ENCODE results near the gene MRPL45.
"Not testable (repeated sequence)": the region's sequence is repeated elsewhere in the genome, so short reads cannot be mapped to it uniquely, and the experiment has no call there.

The MRPL45 gene

GRCh38 chr17:38296834-38297517, at the start of gene MRPL45:
TSS of gene MRPL45 (plus strand) at chr17:38297168. CDS start at chr17:38297184, 16 bp downstream.
- Histone ChIP-seq H3K4me3 (peak within 1 kb of the TSS; percentile 36 to 58 (median 41)), H3K27ac (peak within 1 kb of the TSS in 18 of 21 experiments; percentile 15 to 83 (median 72))

- H3K4me3 ChIP-seq, H3K27ac ChIP-seq: not testable (repeated sequence)
Observed at GRCh38 chr17:38253191-38253590, 43.8 kb upstream of the MRPL45 start.

DNA sequence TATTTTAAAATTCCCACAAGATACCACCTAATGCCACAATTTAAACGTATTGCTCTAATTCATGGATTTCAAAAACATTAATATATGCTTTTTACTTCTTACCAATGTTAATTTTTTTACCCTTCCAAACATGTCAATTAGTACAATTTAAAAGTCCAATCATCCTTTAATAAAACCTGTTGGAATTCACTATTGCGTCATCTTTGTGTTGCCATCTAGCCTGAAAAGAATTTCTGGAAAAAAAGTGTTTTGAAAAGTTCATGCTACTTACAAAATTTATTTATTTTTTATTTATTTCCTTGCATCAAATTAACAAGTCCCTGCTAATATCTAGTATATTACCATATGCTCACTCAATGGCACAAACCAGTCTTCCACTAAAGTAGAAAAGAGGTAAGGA, 42.6 kb upstream of the MRPL45 start:
- H3K27ac ChIP-seq = peak overlapping the region in 1 of 21 experiments; percentile 1
- not testable (repeated sequence) for H3K4me3 ChIP-seq

DNA sequence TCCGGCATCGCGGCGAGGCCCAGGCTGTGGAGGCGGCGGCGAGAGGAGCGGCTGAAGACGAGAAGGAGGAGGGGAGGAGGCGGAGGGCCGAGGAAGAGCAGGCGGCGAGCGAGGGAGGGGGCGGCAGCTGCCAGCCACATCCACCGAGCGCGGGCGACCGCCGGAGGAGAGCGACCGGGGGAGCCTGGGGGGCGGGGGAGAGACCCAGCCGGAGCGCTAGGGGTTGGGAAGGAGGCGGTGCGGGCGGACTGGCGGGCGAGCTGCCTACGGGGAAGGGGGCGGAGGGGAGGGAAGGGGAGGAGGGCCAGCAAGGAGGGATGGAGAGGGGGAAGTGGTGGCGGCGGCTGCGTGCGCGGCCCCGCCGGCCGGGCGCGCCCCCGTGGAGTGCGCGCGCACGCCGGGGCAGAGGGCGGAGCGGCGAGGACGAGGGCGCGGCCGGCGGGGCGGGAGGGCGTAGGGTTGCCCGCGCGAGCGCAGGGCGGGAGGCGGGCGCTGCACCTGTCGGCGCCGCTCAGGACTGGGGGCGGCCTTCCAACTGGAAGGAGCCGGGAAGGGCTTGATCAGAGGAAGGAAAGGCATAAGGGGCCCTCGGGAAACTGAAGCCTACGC, 39.9 kb upstream of the MRPL45 start:
- H3K4me3 ChIP-seq = peak overlapping the region; percentile 56 to 73 (median 66)
- H3K27ac ChIP-seq = peak overlapping the region in 18 of 21 experiments; percentile 43 to 95 (median 90)

GRCh38 chr17:38265974-38266506, 30.9 kb upstream of the MRPL45 start:
- not testable (repeated sequence) for H3K27ac ChIP-seq, H3K4me3 ChIP-seq

GRCh38 chr17:38266571-38266970, 30.4 kb upstream of the MRPL45 start:
- not testable (repeated sequence) for H3K4me3 ChIP-seq, H3K27ac ChIP-seq

GRCh38 chr17:38268138-38268537, 28.8 kb upstream of the MRPL45 start:
- not testable (repeated sequence) for H3K4me3 ChIP-seq, H3K27ac ChIP-seq

DNA sequence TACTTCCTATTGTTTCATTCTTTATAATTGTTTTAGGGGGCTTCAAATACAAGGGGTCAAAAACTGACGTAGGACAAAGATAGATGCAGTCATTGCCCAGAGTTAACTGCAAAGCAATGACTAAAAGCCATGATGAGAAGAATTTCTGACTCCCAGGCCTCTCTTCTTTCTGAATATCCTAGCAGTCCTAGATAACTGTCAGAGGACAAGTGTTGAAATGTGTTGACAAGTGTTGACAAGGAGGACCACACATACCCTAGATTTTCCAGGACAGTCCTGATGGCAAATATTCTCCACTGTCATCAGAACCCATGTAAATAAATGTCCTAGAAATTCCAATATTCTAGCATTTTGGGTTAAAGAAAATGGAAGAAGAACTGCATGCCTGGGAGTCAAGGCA, 27.9 kb upstream of the MRPL45 start:
- not testable (repeated sequence) for H3K4me3 ChIP-seq, H3K27ac ChIP-seq

DNA sequence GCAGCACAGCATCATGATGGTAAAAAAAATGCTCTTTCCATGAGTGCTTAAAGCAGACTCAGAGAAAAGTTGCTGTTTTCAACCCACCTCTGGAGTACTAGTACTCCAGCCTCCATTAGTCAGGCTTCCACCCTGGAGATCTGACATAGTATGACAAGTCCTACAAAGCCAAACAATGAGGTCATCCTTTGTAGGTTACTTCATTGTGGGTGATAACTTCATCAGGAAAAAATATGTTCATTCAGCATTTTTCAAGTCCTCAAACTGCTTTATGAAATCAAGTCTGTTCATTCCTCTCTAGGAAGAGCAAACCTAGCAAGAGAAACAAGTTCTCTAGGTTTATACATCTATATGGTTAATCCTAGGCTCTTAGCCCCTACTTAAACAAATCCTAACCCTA, 27.4 kb upstream of the MRPL45 start:
- H3K27ac ChIP-seq, H3K4me3 ChIP-seq: not testable (repeated sequence)

GRCh38 chr17:38285994-38286393, 11.0 kb upstream of the MRPL45 start:
- peak overlapping the region in 1 of 21 experiments; percentile 31 for H3K27ac ChIP-seq
- not testable (repeated sequence) for H3K4me3 ChIP-seq

GRCh38 chr17:38286501-38287091, 10.4 kb upstream of the MRPL45 start:
- H3K4me3 ChIP-seq = not testable (repeated sequence)
- peak overlapping the region in 13 of 21 experiments; percentile 2 to 71 (median 40) for H3K27ac ChIP-seq

DNA sequence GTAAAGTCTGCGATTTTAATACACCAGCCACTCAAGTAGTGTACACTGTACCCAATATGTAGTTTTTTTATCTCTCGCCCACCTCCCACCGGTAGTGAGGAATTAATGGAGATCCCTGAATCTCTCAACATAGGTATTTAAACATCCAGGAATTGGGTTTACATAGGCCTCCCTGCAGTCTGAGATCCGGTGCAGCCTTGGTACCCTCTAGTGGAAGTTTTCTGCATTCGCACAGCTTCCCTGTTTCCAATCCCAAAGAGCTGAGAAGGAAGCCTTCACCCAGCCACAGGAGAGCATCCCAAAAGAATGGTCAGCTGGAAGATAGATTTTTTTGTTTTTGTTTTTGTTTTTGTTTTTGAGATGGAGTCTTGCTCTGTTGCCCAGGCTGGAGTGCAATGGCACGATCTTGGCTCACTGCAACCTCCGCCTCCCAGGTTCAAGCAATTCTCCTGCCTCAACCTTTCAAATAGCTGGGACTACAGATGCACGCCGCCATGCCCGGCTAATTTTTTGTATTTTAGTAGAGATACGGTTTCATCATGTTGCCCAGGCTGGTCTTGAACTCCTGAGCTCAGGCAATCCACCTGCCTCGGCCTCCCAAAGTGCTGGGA, 8.6 kb upstream of the MRPL45 start:
- not testable (repeated sequence) for H3K27ac ChIP-seq, H3K4me3 ChIP-seq

DNA sequence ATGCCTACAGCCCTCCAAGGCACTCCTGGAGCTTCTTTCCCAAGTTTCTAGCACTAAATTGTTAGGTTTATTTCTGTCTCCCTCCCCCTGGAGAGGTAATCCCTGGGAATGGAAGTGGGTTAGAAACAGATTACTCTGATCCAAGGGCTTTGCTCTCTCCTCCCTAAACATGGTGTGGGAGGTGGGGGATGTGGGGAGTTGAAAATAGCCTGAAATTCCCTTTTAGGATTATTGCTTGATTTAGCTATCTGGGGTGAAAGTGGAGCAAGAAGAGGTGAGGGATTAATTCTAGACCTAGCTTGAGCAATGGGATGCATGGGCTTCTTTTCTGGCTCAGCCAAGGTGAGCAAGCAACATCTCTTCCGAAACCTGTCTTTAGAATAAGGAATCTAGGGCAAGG, 7.2 kb upstream of the MRPL45 start:
- H3K27ac ChIP-seq, H3K4me3 ChIP-seq: not testable (repeated sequence)

DNA sequence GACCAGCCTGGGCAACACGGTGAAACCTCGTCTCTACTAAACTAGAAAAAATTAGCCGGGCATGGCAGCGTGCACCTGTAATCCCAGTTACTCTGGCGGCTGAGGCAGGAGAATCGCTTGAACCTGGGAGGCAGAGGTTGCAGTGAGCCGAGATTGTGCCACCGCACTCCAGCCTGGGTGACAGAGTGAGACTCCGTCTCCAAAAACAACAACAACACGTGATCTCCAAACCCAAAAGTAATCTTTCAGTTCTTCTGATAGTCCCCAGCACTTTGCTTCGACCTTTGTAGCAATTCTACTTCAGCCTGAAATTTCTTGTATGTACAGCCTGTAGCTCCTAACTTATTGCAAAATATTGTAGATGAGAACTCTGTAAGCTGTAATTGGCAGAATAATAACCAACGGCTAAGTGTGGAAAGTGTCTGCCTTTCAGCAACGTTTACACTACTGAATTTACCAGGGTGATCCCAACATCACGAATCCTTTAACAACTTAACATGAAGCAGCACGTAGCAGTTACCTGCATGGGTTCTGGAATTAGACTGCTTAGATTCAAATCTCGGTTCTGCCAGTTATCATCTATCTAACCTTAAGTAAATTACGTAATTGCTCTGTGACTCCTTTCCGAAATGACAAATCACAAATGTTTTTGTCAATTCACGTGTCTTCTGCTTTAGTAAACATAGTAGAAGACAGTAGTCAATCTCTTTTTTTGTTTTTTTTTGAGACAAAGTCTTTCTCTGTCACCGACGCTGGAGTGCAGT, 1.2 kb upstream of the MRPL45 start:
- Histone ChIP-seq H3K27ac (peak overlapping the region in 8 of 21 experiments; percentile 42 to 78 (median 64)), H3K4me3 (peak overlapping the region in 2 of 7 experiments; percentile 14 to 49)

DNA sequence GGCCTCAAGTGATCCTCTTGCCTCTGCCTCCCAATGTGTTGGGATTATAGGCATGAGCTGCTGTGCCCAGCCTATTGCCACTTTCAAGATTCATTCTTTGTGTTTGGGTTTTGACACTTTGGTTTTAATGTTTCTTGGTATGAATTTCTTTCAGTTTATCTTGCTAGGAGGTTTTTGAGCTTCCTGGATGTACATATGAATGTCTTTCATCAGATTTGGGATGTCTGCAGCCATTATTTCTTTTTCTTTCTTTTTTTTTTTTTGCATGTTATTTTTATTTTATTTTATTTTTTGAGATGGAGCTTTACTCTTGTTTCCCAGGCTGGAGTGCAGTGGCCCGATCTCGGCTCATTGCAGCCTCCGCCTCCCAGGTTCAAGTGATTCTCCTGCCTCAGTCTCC, 18.5 kb downstream of the MRPL45 start:
- Histone ChIP-seq H3K27ac (no peak overlapping the region), H3K4me3 (no peak overlapping the region)

GRCh38 chr17:38317081-38317480, 20.1 kb downstream of the MRPL45 start:
- Histone ChIP-seq H3K4me3 (no peak overlapping the region), H3K27ac (no peak overlapping the region)

- Histone ChIP-seq H3K27ac (peak overlapping the region in 5 of 21 experiments; percentile 9 to 33 (median 26)), H3K4me3 (no peak overlapping the region)
Observed at GRCh38 chr17:38320482-38320881, 23.5 kb downstream of the MRPL45 start.

DNA sequence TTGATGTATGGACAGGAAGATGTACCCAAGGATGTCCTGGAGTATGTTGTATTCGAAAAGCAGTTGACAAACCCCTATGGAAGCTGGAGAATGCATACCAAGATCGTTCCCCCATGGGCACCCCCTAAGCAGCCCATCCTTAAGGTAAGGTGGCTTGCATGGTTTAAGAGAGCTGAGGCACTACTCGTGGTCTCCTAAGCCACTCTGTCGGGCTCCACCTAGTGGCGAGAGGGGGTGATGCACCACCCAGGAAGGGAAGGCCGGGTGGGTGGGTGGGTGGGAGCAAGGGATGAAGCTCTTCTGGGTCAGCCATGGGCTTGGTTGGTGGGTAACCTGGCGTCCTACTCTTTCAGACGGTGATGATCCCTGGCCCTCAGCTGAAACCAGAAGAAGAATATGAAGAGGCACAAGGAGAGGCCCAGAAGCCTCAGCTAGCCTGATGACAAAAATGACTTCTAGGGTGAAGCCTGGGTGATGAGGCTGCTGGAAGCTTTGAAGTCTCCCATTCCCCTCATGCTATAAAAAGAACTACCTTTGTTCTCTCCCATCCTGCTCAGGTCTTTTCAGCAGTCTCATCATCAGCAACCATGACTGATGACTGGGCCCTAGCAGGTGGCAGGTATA, 25.3 kb downstream of the MRPL45 start:
- Histone ChIP-seq H3K4me3 (no peak overlapping the region), H3K27ac (no peak overlapping the region)

GRCh38 chr17:38322897-38323296, 25.9 kb downstream of the MRPL45 start:
- no peak overlapping the region for H3K27ac ChIP-seq

More at GRCh38 chr17:38322897-38323296, 25.9 kb downstream of the MRPL45 start:
- no peak overlapping the region for H3K4me3 ChIP-seq

Measured in skin epidermis (tissue), 12 donors.